Mammary epithelial cell (primary cell): ENCODE measurements around the gene MAP3K9.

Experiments used
- EZH2 ChIP-seq: IDR thresholded peaks from 2 replicates; pipeline ENCODE4 v1.6.1; 2012; ENCODE audit warnings: low read length, inconsistent platforms, borderline replicate concordance
- TF ChIP-seq, protein P1 (sequence below), 2 donors: IDR thresholded peaks in 1 of 2; conservative IDR thresholded peaks in 1 of 2; 2 replicates each; pipeline ENCODE4 v1.5.1; 2011 to 2012; ENCODE audit warnings: inconsistent platforms in 2 of 2, low read length in 2 of 2, mild to moderate bottlenecking in 2 of 2, control low read depth in 1 of 2, low read depth in 1 of 2; ENCODE audit not compliant: insufficient read depth in 1 of 2; ENCODE audit errors: extremely low read depth in 1 of 2

DNA sequence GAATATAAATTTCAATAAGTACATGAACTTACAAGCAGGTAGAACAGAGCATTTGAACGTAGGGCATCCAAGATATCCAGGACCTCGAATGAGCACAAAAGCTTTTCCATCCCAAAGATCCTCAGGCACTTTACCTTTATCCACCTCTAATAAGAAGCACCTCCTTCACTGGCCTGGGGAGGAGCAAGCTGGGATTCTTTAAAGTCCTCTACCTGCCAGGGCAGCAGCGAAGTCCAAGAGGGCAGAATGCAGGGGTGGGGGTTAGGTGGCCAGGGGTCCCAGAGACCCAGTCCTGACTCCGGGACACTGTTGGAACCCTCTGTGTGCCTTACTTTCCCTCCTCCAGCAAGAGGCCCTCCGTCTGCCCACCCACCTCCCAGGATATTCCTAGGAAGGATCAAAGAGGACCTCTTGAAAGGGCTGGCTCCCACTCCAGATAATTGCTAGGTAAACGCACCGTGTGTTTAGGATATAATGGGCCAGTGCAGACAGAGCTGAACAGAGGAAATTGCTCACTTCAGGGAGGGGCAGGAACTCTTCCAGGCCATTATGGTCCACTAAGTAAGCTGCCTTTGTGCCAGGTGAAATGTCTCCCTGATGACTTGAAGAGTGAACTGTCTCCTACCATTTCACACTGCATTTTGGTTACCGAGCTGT lies 99.5 kb downstream of the MAP3K9 start:
- TF ChIP-seq, protein P1, sequence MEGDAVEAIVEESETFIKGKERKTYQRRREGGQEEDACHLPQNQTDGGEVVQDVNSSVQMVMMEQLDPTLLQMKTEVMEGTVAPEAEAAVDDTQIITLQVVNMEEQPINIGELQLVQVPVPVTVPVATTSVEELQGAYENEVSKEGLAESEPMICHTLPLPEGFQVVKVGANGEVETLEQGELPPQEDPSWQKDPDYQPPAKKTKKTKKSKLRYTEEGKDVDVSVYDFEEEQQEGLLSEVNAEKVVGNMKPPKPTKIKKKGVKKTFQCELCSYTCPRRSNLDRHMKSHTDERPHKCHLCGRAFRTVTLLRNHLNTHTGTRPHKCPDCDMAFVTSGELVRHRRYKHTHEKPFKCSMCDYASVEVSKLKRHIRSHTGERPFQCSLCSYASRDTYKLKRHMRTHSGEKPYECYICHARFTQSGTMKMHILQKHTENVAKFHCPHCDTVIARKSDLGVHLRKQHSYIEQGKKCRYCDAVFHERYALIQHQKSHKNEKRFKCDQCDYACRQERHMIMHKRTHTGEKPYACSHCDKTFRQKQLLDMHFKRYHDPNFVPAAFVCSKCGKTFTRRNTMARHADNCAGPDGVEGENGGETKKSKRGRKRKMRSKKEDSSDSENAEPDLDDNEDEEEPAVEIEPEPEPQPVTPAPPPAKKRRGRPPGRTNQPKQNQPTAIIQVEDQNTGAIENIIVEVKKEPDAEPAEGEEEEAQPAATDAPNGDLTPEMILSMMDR (conservative IDR thresholded peaks at IDR 0.05 in 1 of 2, IDR thresholded peaks at IDR 0.05 in 1 of 2; ENCODE audit: extremely low read depth in 1 of 2, insufficient read depth in 1 of 2, low read depth in 1 of 2, low read length in 2 of 2): no peak
- TF ChIP-seq EZH2: no peak
